HUES64 (cell line): ENCODE measurements around the gene GATAD2A.
"Not testable (repeated sequence)": the region's sequence is repeated elsewhere in the genome, so short reads cannot be mapped to it uniquely, and the experiment has no call there.

Source experiments
- H3K27ac ChIP-seq: 2 replicates; pipeline ENCODE4 v1.7.0; 2013; ENCODE audit warnings: low read depth, low read length, inconsistent platforms
- H3K27me3 ChIP-seq: 2 replicates; pipeline ENCODE4 v1.6.1; 2013; ENCODE audit warnings: mild to moderate bottlenecking, low read length; ENCODE audit not compliant: insufficient read depth
- H3K36me3 ChIP-seq: 2 replicates; pipeline ENCODE4 v1.6.1; 2013; ENCODE audit warnings: mild to moderate bottlenecking, low read length; ENCODE audit not compliant: insufficient read depth
- H3K4me1 ChIP-seq: 2 replicates; pipeline ENCODE4 v1.6.1; 2013; ENCODE audit warnings: mild to moderate bottlenecking, low read length, moderate library complexity; ENCODE audit not compliant: insufficient read depth
- H3K4me3 ChIP-seq: 2 replicates; pipeline ENCODE4 v1.5.1; 2013; ENCODE audit warnings: mild to moderate bottlenecking, low read length, moderate library complexity
- H3K9ac ChIP-seq: 2 replicates; pipeline ENCODE4 v1.6.1; 2013; ENCODE audit warnings: mild to moderate bottlenecking, low read depth, low read length
- H3K9me3 ChIP-seq: 2 replicates; pipeline ENCODE4 v1.6.1; 2013; ENCODE audit warnings: low read depth, low read length; ENCODE audit not compliant: insufficient read depth
- WGBS: fragments of 150-250, 120-280 bp; methylation state at CpG from one replicate; pipeline ENCODE4 v1.1.7; 2013; ENCODE audit warnings: missing lambda C conversion rate; 5-methylcytosine and 5-hydroxymethylcytosine counted together

Gene GATAD2A

GRCh38 chr19:19461671-19462622 is 56.5 kb downstream of the GATAD2A start:
- peak overlapping the region; percentile 88 for H3K27ac ChIP-seq
- WGBS: 22% methylated on average over 27 of the region's 27 CpGs
- peaks cover 20% of the 10 kb centered on the region for H3K36me3 ChIP-seq
- peaks cover 67% of the 10 kb centered on the region for H3K4me1 ChIP-seq
- no peaks in the 10 kb centered on the region for H3K27me3 ChIP-seq
- 0 out of 2 replicates have a peak overlapping the region, but pooled peaks have one; percentile 3 for H3K9ac ChIP-seq
- H3K4me3 ChIP-seq: peak overlapping the region; percentile 22
- H3K9me3 ChIP-seq: no peaks in the 10 kb centered on the region; the same call in 1 of the 2 replicates

- peaks cover 58% of the 10 kb centered on the region for H3K4me1 ChIP-seq
- peak overlapping the region; percentile 88 for H3K27ac ChIP-seq
- peaks cover 14% of the 10 kb centered on the region for H3K9me3 ChIP-seq
- peaks cover 35% of the 10 kb centered on the region for H3K36me3 ChIP-seq
- WGBS: 83% methylated on average over 19 of the region's 19 CpGs
- peak overlapping the region; percentile 72 for H3K9ac ChIP-seq
- no peaks in the 10 kb centered on the region for H3K27me3 ChIP-seq
- no peak overlapping the region for H3K4me3 ChIP-seq
Measured at GRCh38 chr19:19463348-19464117, 58.1 kb downstream of the GATAD2A start.

- H3K9me3 ChIP-seq: peaks cover 20% of the 10 kb centered on the region
- WGBS: 40% methylated on average over 13 of the region's 13 CpGs
Measured at GRCh38 chr19:19464339-19465098, 59.0 kb downstream of the GATAD2A start.

GRCh38 chr19:19465436-19466070 is 60.1 kb downstream of the GATAD2A start:
- no peak overlapping the region for H3K4me3 ChIP-seq
- no peak overlapping the region for H3K9ac ChIP-seq
- WGBS: 97% methylated on average over 12 of the region's 12 CpGs
- H3K27ac ChIP-seq: no peak overlapping the region; the same call in 1 of the 2 replicates
- peaks cover 42% of the 10 kb centered on the region for H3K4me1 ChIP-seq
- peaks cover 45% of the 10 kb centered on the region for H3K36me3 ChIP-seq
- peaks cover 20% of the 10 kb centered on the region for H3K9me3 ChIP-seq
- H3K27me3 ChIP-seq: no peaks in the 10 kb centered on the region

More at GRCh38 chr19:19464339-19465098, 59.0 kb downstream of the GATAD2A start:
- peaks cover 52% of the 10 kb centered on the region for H3K4me1 ChIP-seq
- no peak overlapping the region for H3K4me3 ChIP-seq
- H3K9ac ChIP-seq: peak overlapping the region; percentile 72
- peak overlapping the region; percentile 88 for H3K27ac ChIP-seq
- H3K27me3 ChIP-seq: no peaks in the 10 kb centered on the region
- H3K36me3 ChIP-seq: peaks cover 44% of the 10 kb centered on the region

GRCh38 chr19:19466201-19466600 is 60.7 kb downstream of the GATAD2A start:
- peaks cover 20% of the 10 kb centered on the region for H3K9me3 ChIP-seq
- no peak overlapping the region for H3K4me3 ChIP-seq
- H3K27me3 ChIP-seq: no peaks in the 10 kb centered on the region
- WGBS: 94% methylated on average over 6 of the region's 6 CpGs
- no peak overlapping the region for H3K9ac ChIP-seq
- H3K36me3 ChIP-seq: peaks cover 45% of the 10 kb centered on the region
- H3K27ac ChIP-seq: no peak overlapping the region
- H3K4me1 ChIP-seq: peaks cover 35% of the 10 kb centered on the region

- WGBS: 91% methylated on average over 2 of the region's 2 CpGs
- Histone ChIP-seq H3K27me3 (no peaks in the 10 kb centered on the region), H3K36me3 (peaks cover 50% of the 10 kb centered on the region), H3K27ac (no peak overlapping the region), H3K9ac (no peak overlapping the region), H3K9me3 (peaks cover 20% of the 10 kb centered on the region), H3K4me1 (peaks cover 15% of the 10 kb centered on the region), H3K4me3 (no peak overlapping the region)
Measured at GRCh38 chr19:19468424-19469050, 63.1 kb downstream of the GATAD2A start.

GRCh38 chr19:19470579-19470978 is 65.1 kb downstream of the GATAD2A start:
- H3K27ac ChIP-seq: no peak overlapping the region
- 98% methylated on average over 3 of the region's 3 CpGs for WGBS
- H3K4me3 ChIP-seq: no peak overlapping the region
- no peaks in the 10 kb centered on the region for H3K27me3 ChIP-seq
- peaks cover 43% of the 10 kb centered on the region for H3K36me3 ChIP-seq
- H3K9me3 ChIP-seq: peaks cover 20% of the 10 kb centered on the region
- no peak overlapping the region for H3K9ac ChIP-seq
- peaks cover 12% of the 10 kb centered on the region for H3K4me1 ChIP-seq

- H3K36me3 ChIP-seq: peaks cover 32% of the 10 kb centered on the region
- peaks cover 20% of the 10 kb centered on the region for H3K9me3 ChIP-seq
- H3K9ac ChIP-seq: no peak overlapping the region
- H3K27me3 ChIP-seq: no peaks in the 10 kb centered on the region
- H3K27ac ChIP-seq: no peak overlapping the region
- H3K4me1 ChIP-seq: peaks cover 20% of the 10 kb centered on the region
- 94% methylated on average over 6 of the region's 6 CpGs for WGBS
- H3K4me3 ChIP-seq: no peak overlapping the region
Measured at GRCh38 chr19:19471682-19472081, 66.2 kb downstream of the GATAD2A start.

- H3K9ac ChIP-seq, H3K27ac ChIP-seq, H3K4me3 ChIP-seq, H3K27me3 ChIP-seq: not testable (repeated sequence)
- Histone ChIP-seq H3K9me3 (peaks cover 20% of the 10 kb centered on the region), H3K4me1 (peaks cover 20% of the 10 kb centered on the region), H3K36me3 (peaks cover 29% of the 10 kb centered on the region)
- 90% methylated on average over 5 of the region's 5 CpGs for WGBS
Measured at GRCh38 chr19:19472106-19472505, 66.6 kb downstream of the GATAD2A start.
